HG02759 (cell line): ENCODE measurements around the gene SNUPN.

ENCODE experiments used
- ATAC-seq: cut with Tn5 transposase; IDR thresholded peaks from one replicate; pipeline ENCODE4 v1.9.1; 2021; ENCODE audit warnings: mild to moderate bottlenecking, moderate library complexity; ENCODE audit not compliant: unreplicated experiment

SNUPN gene

GRCh38 chr15:75625542-75626347, at the start of gene SNUPN:
SNUPN (minus strand) TSS chr15:75625725; CDS start chr15:75621051, 4,674 bp downstream.
- peak; percentile 88 for ATAC-seq

- ATAC-seq = no peak
These were observed 48.8 kb upstream of the SNUPN start for GRCh38 chr15:75674366-75674765.

GRCh38 chr15:75673426-75674235, 48.1 kb upstream of the SNUPN start:
- no peak for ATAC-seq

DNA sequence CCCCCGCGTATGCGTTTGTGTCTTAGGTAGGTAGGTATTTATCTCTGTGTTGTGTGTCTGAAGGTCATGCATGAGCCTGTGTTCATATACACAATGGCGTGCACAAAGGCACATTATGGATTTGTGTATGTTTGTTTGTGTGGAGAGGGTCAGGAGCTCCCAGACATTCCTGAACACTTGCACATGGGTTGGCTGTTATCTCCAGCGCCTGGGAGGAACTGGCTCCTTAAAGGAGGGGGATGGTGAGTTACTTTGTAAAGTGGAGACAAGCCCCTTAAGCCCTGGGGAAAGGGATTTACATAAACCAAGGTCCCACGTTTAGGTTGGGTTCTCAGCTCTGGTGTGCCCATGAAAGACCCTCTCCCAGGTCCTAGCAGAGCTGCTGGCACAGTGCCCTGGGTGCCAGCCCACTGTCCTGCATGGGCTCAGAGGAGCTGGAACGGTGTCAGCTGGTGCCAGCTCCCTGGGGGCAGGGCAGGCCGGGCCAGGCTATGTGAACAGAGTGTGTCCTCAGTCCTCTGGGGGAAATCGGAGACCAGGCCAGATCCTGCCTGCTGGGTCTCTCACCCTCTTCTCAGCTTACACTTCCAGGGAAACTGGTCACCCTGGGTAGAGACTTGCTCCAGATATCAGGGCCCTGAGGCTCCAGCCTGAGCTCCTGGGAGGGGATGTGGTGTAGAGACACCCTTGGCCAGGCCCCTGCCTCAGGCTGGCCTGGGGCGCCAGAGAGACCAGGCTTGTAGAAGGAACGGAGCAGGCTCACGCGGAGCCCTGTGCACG, 47.3 kb upstream of the SNUPN start:
- ATAC-seq = no peak

DNA sequence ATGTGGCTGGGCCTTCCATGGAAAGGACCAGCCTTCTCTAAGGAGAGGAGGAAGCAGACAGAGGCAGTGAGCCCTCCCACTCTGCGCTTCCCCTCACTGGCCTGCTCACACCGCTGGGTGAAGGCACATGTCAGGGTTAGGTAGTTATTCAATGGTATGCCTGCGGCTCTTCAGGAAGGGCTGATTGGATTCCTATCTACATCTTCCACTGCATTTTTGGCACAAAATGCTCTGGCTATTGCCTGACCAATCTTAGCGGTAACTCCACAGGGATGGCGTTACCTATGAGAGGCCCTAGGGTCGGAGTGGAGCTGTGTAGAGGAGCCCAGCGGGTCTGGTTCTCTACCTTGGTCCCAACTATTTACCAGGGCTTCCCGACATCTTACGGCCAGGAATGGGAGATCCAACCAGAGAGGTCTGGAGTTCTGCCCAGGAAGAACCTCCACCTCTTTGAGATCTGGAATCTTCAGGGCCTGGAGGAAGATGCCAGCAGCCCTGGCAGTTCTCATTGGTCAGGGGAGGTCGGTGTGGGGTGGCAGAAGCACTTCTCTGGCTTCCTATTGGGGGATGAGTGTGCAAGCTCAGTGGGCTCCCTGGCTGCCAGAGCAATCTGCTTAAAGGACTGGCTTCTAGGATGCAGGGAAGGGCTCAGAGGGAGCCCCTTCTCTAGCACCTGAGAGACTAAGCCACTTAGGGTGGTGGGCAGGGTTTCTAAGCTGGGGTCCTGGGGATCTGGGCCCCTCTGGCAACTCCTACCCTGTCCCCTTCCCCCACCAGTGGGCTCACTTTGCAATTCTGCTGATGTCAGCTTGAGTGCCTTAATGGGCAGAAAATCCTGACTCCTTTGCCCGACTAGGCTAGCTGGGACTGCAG, 46.4 kb upstream of the SNUPN start:
- ATAC-seq = no peak

- no peak for ATAC-seq
These were observed 44.3 kb upstream of the SNUPN start for GRCh38 chr15:75669879-75670212.

DNA sequence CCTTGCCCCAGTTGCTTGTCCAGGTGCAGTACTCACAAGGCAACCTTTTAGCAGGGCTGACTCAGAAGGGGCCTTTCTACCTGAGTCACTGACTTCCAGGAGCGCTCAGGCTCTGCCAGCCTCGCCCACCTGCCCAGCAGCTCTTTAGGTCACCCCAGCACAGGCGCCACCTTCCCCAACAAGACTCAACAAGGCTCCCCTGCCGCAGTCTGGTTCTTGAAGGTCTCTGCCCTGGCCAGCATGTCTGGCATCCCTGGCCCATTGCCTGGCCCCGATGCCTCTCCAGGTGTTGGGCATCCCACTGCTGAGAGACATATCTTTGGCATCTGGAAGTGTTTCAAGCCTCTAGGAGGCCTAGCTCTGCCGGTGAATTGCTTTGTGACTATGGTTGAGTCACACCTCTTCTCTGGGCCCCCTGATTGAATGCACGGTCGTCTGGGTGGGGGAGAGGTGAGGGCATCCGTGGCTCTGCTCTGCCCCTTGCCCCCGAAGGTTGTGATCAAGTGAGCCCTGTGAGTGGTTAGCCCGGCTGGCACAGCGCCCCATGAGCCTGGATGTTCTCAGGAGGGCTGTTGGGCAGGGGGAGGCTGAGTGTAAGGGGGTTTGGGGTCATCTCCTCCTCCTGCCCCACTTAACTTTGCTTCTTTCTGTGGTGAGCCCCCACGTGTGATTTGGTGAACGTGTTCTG, 43.8 kb upstream of the SNUPN start:
- no peak for ATAC-seq

- no peak for ATAC-seq
These were observed 41.4 kb upstream of the SNUPN start for GRCh38 chr15:75666823-75667501.

GRCh38 chr15:75663931-75664421, 38.5 kb upstream of the SNUPN start:
- ATAC-seq = no peak

- ATAC-seq = no peak
These were observed 37.4 kb upstream of the SNUPN start for GRCh38 chr15:75662823-75663519.

GRCh38 chr15:75661756-75662140, 36.2 kb upstream of the SNUPN start:
- ATAC-seq = no peak

GRCh38 chr15:75661100-75661755, 35.7 kb upstream of the SNUPN start:
- ATAC-seq = no peak

- ATAC-seq = no peak
These were observed 34.6 kb upstream of the SNUPN start for GRCh38 chr15:75659928-75660645.

DNA sequence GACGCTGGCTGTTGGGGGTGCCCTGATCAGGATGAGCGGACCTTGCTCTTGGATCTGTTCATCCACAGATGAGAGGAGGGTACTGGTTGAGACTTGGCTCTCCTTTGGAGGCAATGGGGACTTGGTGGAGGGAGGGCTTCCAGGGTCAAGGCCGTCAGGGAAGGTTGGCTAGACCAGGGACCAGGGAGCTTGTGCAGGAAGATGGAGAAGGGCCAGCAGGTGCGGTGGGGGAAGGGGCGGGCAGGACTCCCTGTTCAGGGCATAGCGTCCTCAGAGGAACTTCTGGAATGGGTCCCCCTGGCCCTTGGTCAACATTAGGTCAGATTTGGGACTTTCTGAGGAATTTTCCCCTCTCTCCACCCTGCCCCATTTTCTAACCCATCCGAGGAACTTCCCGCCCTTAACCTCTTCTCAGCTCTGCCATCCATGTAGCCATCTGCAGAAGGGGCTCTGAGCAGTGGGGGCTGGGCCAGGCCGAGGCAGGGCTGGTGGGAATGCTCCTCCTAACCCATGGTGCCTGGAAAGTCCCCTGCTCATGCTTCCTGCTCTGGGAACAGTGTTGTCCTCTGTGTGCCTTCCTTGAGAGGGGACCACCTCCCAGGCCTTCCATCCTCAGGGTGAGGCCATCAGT, 33.7 kb upstream of the SNUPN start:
- no peak for ATAC-seq

DNA sequence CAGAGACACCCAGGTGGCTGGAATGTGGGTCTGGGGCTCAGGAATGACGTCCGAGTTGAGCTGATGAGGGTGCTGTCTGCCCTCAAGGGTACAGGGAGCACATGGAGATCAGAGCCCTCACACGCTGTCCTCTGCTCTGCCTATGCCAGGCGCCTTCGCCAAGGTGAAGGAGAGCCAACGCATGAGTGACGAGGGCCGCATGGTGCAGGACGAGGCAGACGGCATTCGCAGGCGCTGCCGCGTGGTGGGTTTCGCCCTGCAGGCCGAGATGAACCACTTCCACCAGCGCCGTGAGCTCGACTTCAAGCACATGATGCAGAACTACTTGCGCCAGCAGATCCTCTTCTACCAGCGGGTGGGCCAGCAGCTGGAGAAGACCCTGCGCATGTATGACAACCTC, 31.3 kb upstream of the SNUPN start:
- no peak for ATAC-seq

GRCh38 chr15:75656331-75656730, 30.8 kb upstream of the SNUPN start:
- no peak for ATAC-seq

GRCh38 chr15:75655931-75656330, 30.4 kb upstream of the SNUPN start:
- no peak for ATAC-seq
